Progenitor cell of endocrine pancreas (in vitro differentiated cells): ENCODE data around the gene SPPL3. TPM values are rescaled to one million over a fixed set of nuclear protein-coding genes. Genes with fewer than 3 reads are reported as not detected.

Source experiments
- DNase-seq: peaks from one replicate; pipeline ENCODE4 v3.0.0; 2021; ENCODE audit warnings: low spot score; ENCODE audit not compliant: unreplicated experiment
- H3K27ac Mint-ChIP-seq: 2 replicates; pipeline ENCODE4 v1.8.0; 2021; ENCODE audit warnings: mild to moderate bottlenecking, moderate library complexity, mixed read lengths
- H3K27me3 Mint-ChIP-seq: 2 replicates; pipeline ENCODE4 v1.8.0; 2021; ENCODE audit warnings: mixed read lengths
- H3K36me3 Mint-ChIP-seq: 2 replicates; pipeline ENCODE4 v1.8.0; 2022; ENCODE audit warnings: mixed read lengths; ENCODE audit not compliant: insufficient read depth
- H3K4me1 Mint-ChIP-seq: 2 replicates; pipeline ENCODE4 v1.8.0; 2021; ENCODE audit warnings: low read depth, mixed read lengths
- H3K4me3 Mint-ChIP-seq: 2 replicates; pipeline ENCODE4 v1.8.0; 2021; ENCODE audit warnings: low read depth, mild to moderate bottlenecking, moderate library complexity, mixed read lengths
- H3K9me3 Mint-ChIP-seq: 2 replicates; pipeline ENCODE4 v1.8.0; 2021; ENCODE audit warnings: low read depth, mixed read lengths
- CTCF ChIP-seq: fragments of 200-600 bp; sonication (generic); IDR thresholded peaks from one replicate; pipeline ENCODE4 v1.5.0; 2021; ENCODE audit warnings: antibody characterized with exemption, mild to moderate bottlenecking; ENCODE audit not compliant: unreplicated experiment
- total RNA-seq: library from RNA; stranded (reverse); gene quantifications from 2 replicates; pipeline ENCODE4 v1.2.1, GENCODE V29; 2021

The SPPL3 gene
- total RNA-seq, 1 donor from 2014 or later: 70.2 TPM

- H3K9me3 Mint-ChIP-seq: no peaks in the 10 kb centered on the region
- no peak overlapping the region for H3K27ac Mint-ChIP-seq
- no peak for DNase-seq
- no peaks in the 10 kb centered on the region for H3K36me3 Mint-ChIP-seq
- no peak for TF ChIP-seq CTCF
- H3K4me3 Mint-ChIP-seq: no peak overlapping the region
- peaks cover 18% of the 10 kb centered on the region for H3K27me3 Mint-ChIP-seq
- H3K4me1 Mint-ChIP-seq: peaks cover 2% of the 10 kb centered on the region
Observed at GRCh38 chr12:120941846-120942405, 37.8 kb upstream of the SPPL3 start.

- no peaks in the 10 kb centered on the region for H3K9me3 Mint-ChIP-seq
- peaks cover 19% of the 10 kb centered on the region for H3K27me3 Mint-ChIP-seq
- H3K4me1 Mint-ChIP-seq: peaks cover 2% of the 10 kb centered on the region
- DNase-seq: no peak
- H3K4me3 Mint-ChIP-seq: no peak overlapping the region
- TF ChIP-seq CTCF: no peak
- H3K27ac Mint-ChIP-seq: no peak overlapping the region
- no peaks in the 10 kb centered on the region for H3K36me3 Mint-ChIP-seq
Observed at GRCh38 chr12:120941412-120941811, 37.3 kb upstream of the SPPL3 start.

- H3K9me3 Mint-ChIP-seq: no peaks in the 10 kb centered on the region
- DNase-seq: no peak
- H3K4me1 Mint-ChIP-seq: peaks cover 2% of the 10 kb centered on the region
- H3K27ac Mint-ChIP-seq: no peak overlapping the region
- TF ChIP-seq CTCF: no peak
- H3K36me3 Mint-ChIP-seq: no peaks in the 10 kb centered on the region
- no peak overlapping the region for H3K4me3 Mint-ChIP-seq
- peaks cover 23% of the 10 kb centered on the region for H3K27me3 Mint-ChIP-seq
Observed at GRCh38 chr12:120940799-120941198, 36.6 kb upstream of the SPPL3 start.

- peaks cover 2% of the 10 kb centered on the region for H3K4me1 Mint-ChIP-seq
- peaks cover 24% of the 10 kb centered on the region for H3K27me3 Mint-ChIP-seq
- no peak overlapping the region for H3K4me3 Mint-ChIP-seq
Observed at GRCh38 chr12:120940006-120940405, 35.8 kb upstream of the SPPL3 start.

GRCh38 chr12:120939523-120939922, 35.4 kb upstream of the SPPL3 start:
- H3K9me3 Mint-ChIP-seq: no peaks in the 10 kb centered on the region
- DNase-seq: no peak
- H3K27me3 Mint-ChIP-seq: peaks cover 24% of the 10 kb centered on the region
- H3K27ac Mint-ChIP-seq: no peak overlapping the region
- H3K4me3 Mint-ChIP-seq: no peak overlapping the region
- peaks cover under 1% of the 10 kb centered on the region for H3K4me1 Mint-ChIP-seq
- no peaks in the 10 kb centered on the region for H3K36me3 Mint-ChIP-seq
- no peak for TF ChIP-seq CTCF

More at GRCh38 chr12:120940006-120940405, 35.8 kb upstream of the SPPL3 start:
- Mint-ChIP-seq H3K27ac (no peak overlapping the region), H3K9me3 (no peaks in the 10 kb centered on the region), H3K36me3 (no peaks in the 10 kb centered on the region)
- no peak for DNase-seq
- TF ChIP-seq CTCF: no peak
